ENCODE data around the gene TMPRSS13. TPM values are rescaled to one million over a fixed set of nuclear protein-coding genes. Genes with fewer than 3 reads are reported as not detected.
"Not testable (repeated sequence)": the region's sequence is repeated elsewhere in the genome, so short reads cannot be mapped to it uniquely, and the experiment has no call there.

TMPRSS13 gene
- total and polyA plus RNA-seq, 12 donors = 0.12 to 1.3 (median 0.56) TPM

DNA sequence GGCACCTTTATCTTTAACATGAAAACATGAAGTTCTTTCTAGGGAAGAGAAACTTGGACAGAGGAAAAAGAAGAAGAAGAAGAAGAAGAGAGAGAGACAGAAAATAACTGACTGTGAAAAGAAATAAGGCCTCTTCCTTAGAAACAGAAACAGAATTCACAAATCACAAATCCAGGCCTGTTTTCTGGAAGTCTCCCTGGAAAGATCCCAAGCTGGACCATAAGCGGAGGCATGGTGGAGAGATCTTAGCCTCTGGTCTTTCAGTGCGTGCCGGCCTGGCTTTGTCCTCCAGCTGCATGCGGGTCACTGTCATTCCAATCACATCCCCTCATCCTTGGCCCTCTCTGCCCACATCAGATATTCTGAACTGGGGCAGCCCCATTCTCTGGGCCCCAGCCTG lies 59.6 kb downstream of the TMPRSS13 start:
- Histone ChIP-seq H3K36me3 (replicated peaks in 1 of 2) (no peaks in the 10 kb centered on the region), H3K4me3 (no peak overlapping the region), H3K9me3 (replicated peaks in 1 of 3) (no peaks in the 10 kb centered on the region), H3K27me3 (no peaks in the 10 kb centered on the region), H3K4me1 (replicated peaks in 1 of 2) (peaks cover 0 to 36% of the 10 kb centered on the region in 2 donors), H3K27ac (peak overlapping the region in 1 of 5 donors; percentile 71)
- intact Hi-C loops (cut with DNase I) = no loop called here
- no peak for DNase-seq
- WGBS, 4 donors = 50 to 83% (median 60%) methylated on average over 3 to 4 of the region's 4 CpGs
- TF ChIP-seq, protein P1, sequence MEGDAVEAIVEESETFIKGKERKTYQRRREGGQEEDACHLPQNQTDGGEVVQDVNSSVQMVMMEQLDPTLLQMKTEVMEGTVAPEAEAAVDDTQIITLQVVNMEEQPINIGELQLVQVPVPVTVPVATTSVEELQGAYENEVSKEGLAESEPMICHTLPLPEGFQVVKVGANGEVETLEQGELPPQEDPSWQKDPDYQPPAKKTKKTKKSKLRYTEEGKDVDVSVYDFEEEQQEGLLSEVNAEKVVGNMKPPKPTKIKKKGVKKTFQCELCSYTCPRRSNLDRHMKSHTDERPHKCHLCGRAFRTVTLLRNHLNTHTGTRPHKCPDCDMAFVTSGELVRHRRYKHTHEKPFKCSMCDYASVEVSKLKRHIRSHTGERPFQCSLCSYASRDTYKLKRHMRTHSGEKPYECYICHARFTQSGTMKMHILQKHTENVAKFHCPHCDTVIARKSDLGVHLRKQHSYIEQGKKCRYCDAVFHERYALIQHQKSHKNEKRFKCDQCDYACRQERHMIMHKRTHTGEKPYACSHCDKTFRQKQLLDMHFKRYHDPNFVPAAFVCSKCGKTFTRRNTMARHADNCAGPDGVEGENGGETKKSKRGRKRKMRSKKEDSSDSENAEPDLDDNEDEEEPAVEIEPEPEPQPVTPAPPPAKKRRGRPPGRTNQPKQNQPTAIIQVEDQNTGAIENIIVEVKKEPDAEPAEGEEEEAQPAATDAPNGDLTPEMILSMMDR (IDR thresholded peaks at IDR 0.05) = no peak
- TF ChIP-seq POLR2A (IDR thresholded peaks at IDR 0.05) = no peak

GRCh38 chr11:117868815-117869561 lies 60.2 kb downstream of the TMPRSS13 start:
- Histone ChIP-seq H3K36me3 (replicated peaks in 1 of 2) (no peaks in the 10 kb centered on the region), H3K27ac (peak overlapping the region in 2 of 5 donors; percentile 32 to 71), H3K9me3 (replicated peaks in 1 of 3) (no peaks in the 10 kb centered on the region), H3K4me3 (no peak overlapping the region), H3K4me1 (replicated peaks in 1 of 2) (peaks cover 0 to 30% of the 10 kb centered on the region in 2 donors), H3K27me3 (no peaks in the 10 kb centered on the region)
- no peak for DNase-seq
- intact Hi-C loops (cut with DNase I) = no loop called here
- 85 to 89% (median 86%) methylated on average over 12 to 17 of the region's 17 CpGs for WGBS, 4 donors
- TF ChIP-seq POLR2A (IDR thresholded peaks at IDR 0.05) = no peak
- TF ChIP-seq, protein P1 (IDR thresholded peaks at IDR 0.05) = no peak

DNA sequence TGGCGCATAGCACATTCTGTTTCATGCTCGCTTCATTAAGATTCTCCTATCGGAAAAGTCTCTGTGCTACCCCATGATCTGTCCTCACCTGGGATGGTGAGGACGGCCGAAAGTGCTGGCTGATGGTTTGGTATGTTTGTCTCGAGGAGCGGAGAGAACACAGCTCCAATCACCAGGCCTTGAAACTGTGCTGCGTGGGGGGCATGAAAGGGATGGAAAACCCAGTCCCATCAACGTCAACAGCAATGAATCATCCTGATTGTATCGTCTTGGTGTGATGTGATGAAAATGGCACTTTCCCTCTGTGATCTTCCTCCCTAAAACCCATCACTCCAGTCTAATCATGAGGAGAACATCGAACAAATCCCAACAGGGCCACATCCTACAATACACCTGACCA lies 61.1 kb downstream of the TMPRSS13 start:
- peaks cover 0 to 21% of the 10 kb centered on the region in 2 donors for H3K4me1 ChIP-seq (replicated peaks in 1 of 2)
- TF ChIP-seq, protein P1 (IDR thresholded peaks at IDR 0.05) = no peak
- TF ChIP-seq POLR2A (IDR thresholded peaks at IDR 0.05) = no peak

DNA sequence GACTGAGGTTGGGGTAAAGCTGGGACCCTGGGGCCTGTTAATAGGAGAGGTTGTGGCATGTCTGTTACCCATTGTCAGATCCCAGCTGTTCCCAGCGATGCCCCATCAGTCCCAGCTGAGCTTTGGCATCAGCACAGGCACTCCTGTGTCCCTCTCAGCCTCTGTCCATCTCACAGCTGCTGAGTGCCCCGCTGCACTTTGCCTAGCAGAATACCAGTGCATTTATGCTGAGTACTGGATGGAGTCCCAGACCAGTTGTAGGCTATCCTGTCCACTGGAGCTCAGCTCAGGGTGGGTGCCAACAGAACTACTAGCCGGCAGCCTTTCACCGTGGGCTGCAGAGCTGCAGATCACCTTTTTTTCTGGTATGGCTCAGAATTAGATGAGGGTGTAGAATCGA lies 62.7 kb downstream of the TMPRSS13 start:
- WGBS, 4 donors = 79 to 89% (median 83%) methylated on average over 5 of the region's 5 CpGs
- Histone ChIP-seq H3K36me3 (replicated peaks in 1 of 2) (no peaks in the 10 kb centered on the region), H3K4me3 (no peak overlapping the region), H3K27me3 (no peaks in the 10 kb centered on the region), H3K27ac (no peak overlapping the region), H3K9me3 (replicated peaks in 1 of 3) (no peaks in the 10 kb centered on the region), H3K4me1 (replicated peaks in 1 of 2) (peaks cover 0 to 20% of the 10 kb centered on the region in 2 donors)
- TF ChIP-seq POLR2A (IDR thresholded peaks at IDR 0.05) = no peak
- TF ChIP-seq, protein P1 (IDR thresholded peaks at IDR 0.05) = no peak
- intact Hi-C loops (cut with DNase I) = no loop called here
- no peak for DNase-seq

More for the DNA sequence above, 61.1 kb downstream of the TMPRSS13 start:
- intact Hi-C loops (cut with DNase I) = no loop called here
- WGBS, 4 donors = 73 to 82% (median 77%) methylated on average over 11 of the region's 11 CpGs
- Histone ChIP-seq H3K9me3 (replicated peaks in 1 of 3) (no peaks in the 10 kb centered on the region), H3K4me3 (no peak overlapping the region), H3K27ac (no peak overlapping the region), H3K36me3 (replicated peaks in 1 of 2) (no peaks in the 10 kb centered on the region), H3K27me3 (no peaks in the 10 kb centered on the region)
- no peak for DNase-seq

DNA sequence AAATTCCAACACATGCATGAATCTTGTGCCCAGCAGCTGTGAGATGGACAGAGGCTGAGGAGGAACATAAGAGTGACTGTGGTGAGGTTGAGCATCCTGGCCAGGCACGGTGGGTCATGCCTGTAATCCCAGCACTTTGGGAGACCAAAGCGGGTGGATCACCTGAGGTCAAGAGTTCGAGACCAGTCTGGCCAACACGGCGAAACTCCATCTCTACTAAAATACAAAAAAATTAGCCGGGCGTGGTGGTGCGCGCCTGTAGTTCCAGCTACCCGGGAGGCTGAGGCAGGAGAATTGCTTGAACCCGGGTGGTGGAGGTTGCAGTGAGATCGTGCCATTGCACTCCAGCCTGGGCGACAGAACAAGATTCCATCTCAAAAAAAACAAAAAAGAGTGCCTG lies 63.7 kb downstream of the TMPRSS13 start:
- peaks cover 0 to 30% of the 10 kb centered on the region in 2 donors for H3K4me1 ChIP-seq (replicated peaks in 1 of 2)

More for the DNA sequence above, 63.7 kb downstream of the TMPRSS13 start:
- H3K27ac ChIP-seq; H3K9me3 ChIP-seq (replicated peaks in 1 of 3); H3K36me3 ChIP-seq (replicated peaks in 1 of 2); intact Hi-C loops (cut with DNase I); H3K27me3 ChIP-seq; H3K4me3 ChIP-seq: not testable (repeated sequence)
- peak in 2 of 7 donors; percentile 16 to 39 for DNase-seq
- 91 to 95% (median 93%) methylated on average over 13 of the region's 13 CpGs for WGBS, 4 donors
